HG03135 (cell line): ENCODE data around the gene KRTAP4-6.
"Not testable (repeated sequence)": the region's sequence is repeated elsewhere in the genome, so short reads cannot be mapped to it uniquely, and the experiment has no call there.

Experiments used
- ATAC-seq: cut with Tn5 transposase; IDR thresholded peaks from one replicate; pipeline ENCODE4 v1.9.1; 2021; ENCODE audit warnings: mild to moderate bottlenecking, moderate library complexity; ENCODE audit not compliant: unreplicated experiment

Gene KRTAP4-6

GRCh38 chr17:41140360-41141131 is at the start of gene KRTAP4-6:
Gene KRTAP4-6, minus strand, starts transcription at chr17:41140544. Its CDS starts 57 bp downstream, at chr17:41140487.
- no peak for ATAC-seq

GRCh38 chr17:41189837-41190318 is 49.5 kb upstream of the KRTAP4-6 start, which contains the start of gene KRTAP9-1:
Gene KRTAP9-1, plus strand, starts transcription at chr17:41189887. Its CDS starts 0 bp downstream, at chr17:41189887.
- ATAC-seq, result not testable (repeated sequence)

GRCh38 chr17:41186872-41187271 is 46.5 kb upstream of the KRTAP4-6 start:
- ATAC-seq, result no peak

GRCh38 chr17:41185001-41185400 is 44.7 kb upstream of the KRTAP4-6 start:
- ATAC-seq, result no peak

- no peak for ATAC-seq
These were observed 44.2 kb upstream of the KRTAP4-6 start, which contains the start of gene KRTAP4-1 for GRCh38 chr17:41184480-41184961. Gene KRTAP4-1, minus strand, starts transcription at chr17:41184911. Its CDS starts 57 bp downstream, at chr17:41184854.

GRCh38 chr17:41178843-41179616 is 38.7 kb upstream of the KRTAP4-6 start:
- ATAC-seq, result no peak

- ATAC-seq, result no peak
These were observed 38.0 kb upstream of the KRTAP4-6 start for GRCh38 chr17:41178341-41178740.

GRCh38 chr17:41177727-41178271 is 37.5 kb upstream of the KRTAP4-6 start, which contains the start of gene KRTAP4-2:
Gene KRTAP4-2, minus strand, starts transcription at chr17:41178221. Its CDS starts 57 bp downstream, at chr17:41178164.
- ATAC-seq, result no peak

- no peak for ATAC-seq
These were observed 36.5 kb upstream of the KRTAP4-6 start for GRCh38 chr17:41176744-41177387.

GRCh38 chr17:41171886-41172285 is 31.5 kb upstream of the KRTAP4-6 start:
- no peak for ATAC-seq

GRCh38 chr17:41168121-41168520 is 27.8 kb upstream of the KRTAP4-6 start, which contains the start of gene KRTAP4-3:
Gene KRTAP4-3, minus strand, starts transcription at chr17:41168221. Its CDS starts 49 bp downstream, at chr17:41168172.
- ATAC-seq, result no peak

GRCh38 chr17:41167561-41167960 is 27.2 kb upstream of the KRTAP4-6 start:
- no peak for ATAC-seq

GRCh38 chr17:41163828-41164227 is 23.5 kb upstream of the KRTAP4-6 start:
- no peak for ATAC-seq

- no peak for ATAC-seq
These were observed 20.3 kb upstream of the KRTAP4-6 start, which contains the start of gene KRTAP4-4 for GRCh38 chr17:41160648-41161047. Gene KRTAP4-4, minus strand, starts transcription at chr17:41160748. Its CDS starts 57 bp downstream, at chr17:41160691.

GRCh38 chr17:41160190-41160589 is 19.8 kb upstream of the KRTAP4-6 start:
- not testable (repeated sequence) for ATAC-seq

- no peak for ATAC-seq
These were observed 13.5 kb upstream of the KRTAP4-6 start for GRCh38 chr17:41153856-41154255.

- ATAC-seq, result no peak
These were observed 11.2 kb upstream of the KRTAP4-6 start for GRCh38 chr17:41151525-41151924.

- no peak for ATAC-seq
These were observed 9.7 kb upstream of the KRTAP4-6 start for GRCh38 chr17:41150026-41150425.

- no peak for ATAC-seq
These were observed 9.3 kb upstream of the KRTAP4-6 start, which contains the start of gene KRTAP4-5 for GRCh38 chr17:41149652-41149985. Gene KRTAP4-5, minus strand, starts transcription at chr17:41149825. Its CDS starts 58 bp downstream, at chr17:41149767.

GRCh38 chr17:41148971-41149651 is 8.8 kb upstream of the KRTAP4-6 start:
- not testable (repeated sequence) for ATAC-seq
